Activated effector memory CD4-positive, alpha-beta T cell treated with Interleukin-2 at 50 U/mL for 16 hours (primary cell): ENCODE data around the gene GIPC3.
"Not testable (repeated sequence)": the region's sequence is repeated elsewhere in the genome, so short reads cannot be mapped to it uniquely, and the experiment has no call there.

ENCODE experiments used
- DNase-seq: peaks from one replicate; pipeline ENCODE4 v3.0.0-alpha.2; 2020

Gene GIPC3

GRCh38 chr19:3578390-3578789 is 6.9 kb upstream of the GIPC3 start:
- DNase-seq, result no peak

GRCh38 chr19:3580156-3580934 is 4.9 kb upstream of the GIPC3 start:
- no peak for DNase-seq

GRCh38 chr19:3581792-3582191 is 3.5 kb upstream of the GIPC3 start:
- not testable (repeated sequence) for DNase-seq

- DNase-seq, result not testable (repeated sequence)
Measured at GRCh38 chr19:3584036-3584802, 1.1 kb upstream of the GIPC3 start.

- no peak for DNase-seq
Measured at GRCh38 chr19:3586127-3586626, 899 bp downstream of the GIPC3 start.

- DNase-seq, result no peak
Measured at GRCh38 chr19:3586707-3587346, 1.5 kb downstream of the GIPC3 start.

GRCh38 chr19:3589439-3589838 is 4.2 kb downstream of the GIPC3 start:
- DNase-seq, result no peak

GRCh38 chr19:3589949-3590348 is 4.7 kb downstream of the GIPC3 start:
- no peak for DNase-seq

- DNase-seq, result no peak
Measured at GRCh38 chr19:3590991-3591659, 5.8 kb downstream of the GIPC3 start.

GRCh38 chr19:3591876-3592613 is 6.8 kb downstream of the GIPC3 start:
- no peak for DNase-seq

GRCh38 chr19:3593156-3593555 is 7.9 kb downstream of the GIPC3 start:
- no peak for DNase-seq

- DNase-seq, result no peak
Measured at GRCh38 chr19:3595521-3596061, 10.3 kb downstream of the GIPC3 start.

GRCh38 chr19:3599776-3600187 is 14.5 kb downstream of the GIPC3 start:
- no peak for DNase-seq

GRCh38 chr19:3601021-3601420 is 15.7 kb downstream of the GIPC3 start:
- no peak for DNase-seq

GRCh38 chr19:3603121-3603811 is 18.0 kb downstream of the GIPC3 start:
- DNase-seq, result no peak

GRCh38 chr19:3604227-3604986 is 19.1 kb downstream of the GIPC3 start:
- DNase-seq, result no peak

GRCh38 chr19:3604987-3605343 is 19.7 kb downstream of the GIPC3 start:
- DNase-seq, result peak; percentile 4

GRCh38 chr19:3605361-3605760 is 20.1 kb downstream of the GIPC3 start:
- DNase-seq, result no peak

- DNase-seq, result no peak
Measured at GRCh38 chr19:3605770-3606169, 20.5 kb downstream of the GIPC3 start.

GRCh38 chr19:3606174-3606689 is 21.0 kb downstream of the GIPC3 start:
- peak; percentile 7 for DNase-seq
